Measurements from ENCODE around the gene GJC3. TPM values are rescaled to one million over a fixed set of nuclear protein-coding genes. Genes with fewer than 3 reads are reported as not detected.
"Not testable (repeated sequence)": the region's sequence is repeated elsewhere in the genome, so short reads cannot be mapped to it uniquely, and the experiment has no call there.

Gene GJC3, protein sequence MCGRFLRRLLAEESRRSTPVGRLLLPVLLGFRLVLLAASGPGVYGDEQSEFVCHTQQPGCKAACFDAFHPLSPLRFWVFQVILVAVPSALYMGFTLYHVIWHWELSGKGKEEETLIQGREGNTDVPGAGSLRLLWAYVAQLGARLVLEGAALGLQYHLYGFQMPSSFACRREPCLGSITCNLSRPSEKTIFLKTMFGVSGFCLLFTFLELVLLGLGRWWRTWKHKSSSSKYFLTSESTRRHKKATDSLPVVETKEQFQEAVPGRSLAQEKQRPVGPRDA
- not detected for total RNA-seq
- long read RNA-seq: 0 reads

DNA sequence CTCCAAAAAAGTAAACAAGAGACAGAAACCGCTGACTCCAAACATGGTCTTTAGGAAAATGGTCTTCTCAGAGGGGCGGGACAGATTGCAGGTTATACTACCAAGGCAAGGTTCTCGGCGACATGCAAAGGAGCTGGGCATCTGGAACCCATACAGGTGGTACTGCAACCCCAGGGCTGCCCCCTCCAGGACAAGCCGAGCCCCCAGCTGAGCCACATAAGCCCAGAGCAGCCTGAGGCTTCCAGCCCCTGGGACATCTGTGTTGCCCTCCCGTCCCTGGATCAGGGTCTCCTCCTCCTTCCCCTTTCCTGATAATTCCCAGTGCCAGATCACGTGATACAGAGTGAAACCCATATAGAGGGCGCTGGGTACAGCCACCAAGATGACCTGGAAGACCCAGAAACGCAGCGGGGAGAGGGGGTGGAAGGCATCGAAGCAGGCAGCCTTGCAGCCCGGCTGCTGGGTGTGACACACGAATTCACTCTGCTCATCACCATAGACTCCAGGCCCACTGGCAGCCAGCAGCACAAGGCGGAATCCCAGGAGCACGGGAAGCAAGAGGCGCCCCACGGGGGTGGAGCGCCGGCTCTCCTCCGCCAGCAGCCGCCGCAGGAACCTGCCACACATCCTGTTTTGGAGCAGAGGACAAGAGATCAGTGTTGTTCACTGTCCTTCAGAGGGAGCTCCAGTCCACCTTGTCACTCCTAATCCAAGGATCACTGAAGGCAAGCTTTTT, at the start of gene GJC3:
GJC3 (minus strand) TSS at position 627 of the 736 bp plus-strand sequence; CDS start at position 627, 0 bp downstream.
- DNase-seq (ENCODE audit: low spot score): peak; percentile 82
- intact Hi-C loops (cut with DNase I): no loop called here

DNA sequence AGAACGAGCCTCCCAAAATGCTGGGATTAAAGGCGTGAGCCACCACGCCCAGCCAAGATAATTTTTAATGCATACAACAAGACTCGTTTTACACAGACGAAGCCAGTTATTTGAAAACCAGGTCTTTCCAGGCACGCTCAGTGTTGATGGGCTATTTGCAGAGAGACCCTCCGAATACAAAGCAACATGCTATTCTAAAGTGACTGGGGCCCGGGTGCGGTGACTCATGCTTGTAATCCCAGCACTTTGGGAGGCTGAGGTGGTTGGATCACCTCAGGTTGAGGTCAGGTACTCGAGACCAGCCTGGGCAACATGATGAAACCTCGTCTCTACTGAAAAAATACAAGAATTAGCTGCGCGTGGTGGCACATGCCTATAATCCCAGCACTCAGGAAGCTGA, 47.2 kb upstream of the GJC3 start:
- DNase-seq (ENCODE audit: low spot score): no peak
- intact Hi-C loops (cut with DNase I): no loop called here

DNA sequence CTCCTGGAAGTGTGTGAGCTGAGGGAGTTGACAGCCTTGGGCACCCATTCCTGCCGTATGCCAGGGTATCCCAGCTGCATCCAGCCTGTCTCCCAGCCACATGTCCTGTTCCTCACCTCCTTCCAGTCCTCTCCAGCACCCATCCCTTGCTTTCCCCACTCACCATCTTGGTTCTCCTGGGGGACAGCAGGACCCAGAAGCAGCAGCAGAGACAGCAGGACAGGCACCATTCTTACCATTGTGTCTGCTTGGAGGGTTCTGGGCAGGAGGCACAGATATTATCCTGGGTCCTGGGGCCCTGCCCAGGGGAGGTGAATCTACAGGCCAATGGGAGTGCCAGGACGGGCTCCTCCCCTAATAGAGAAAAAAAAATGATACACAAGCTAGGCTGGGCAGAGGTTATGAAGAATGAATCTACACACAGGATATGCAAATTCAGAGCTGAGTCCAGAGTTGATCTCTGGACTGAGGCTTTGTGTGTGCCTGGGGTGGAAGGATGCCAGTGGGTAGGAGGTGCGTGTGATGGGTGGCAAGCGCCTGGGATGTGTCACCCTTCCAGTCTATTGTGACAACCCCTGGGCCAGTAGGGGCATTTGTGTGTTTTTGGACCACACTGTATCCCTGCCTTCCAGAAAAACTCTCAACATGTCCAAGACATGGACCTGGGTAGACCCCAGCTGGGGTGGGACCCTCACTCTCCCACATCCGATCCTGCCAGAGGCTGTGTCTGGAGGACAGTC, 46.5 kb upstream of the GJC3 start, which contains the start of gene AZGP1:
AZGP1 (minus strand) TSS at position 250 of the 740 bp plus-strand sequence; CDS start at position 239, 11 bp downstream.
- peak; percentile 80 for DNase-seq (ENCODE audit: low spot score)
- intact Hi-C loops (cut with DNase I): no loop called here

GRCh38 chr7:99974681-99975080, 45.3 kb upstream of the GJC3 start:
- no peak for DNase-seq (ENCODE audit: low spot score)
- intact Hi-C loops (cut with DNase I): no loop called here

DNA sequence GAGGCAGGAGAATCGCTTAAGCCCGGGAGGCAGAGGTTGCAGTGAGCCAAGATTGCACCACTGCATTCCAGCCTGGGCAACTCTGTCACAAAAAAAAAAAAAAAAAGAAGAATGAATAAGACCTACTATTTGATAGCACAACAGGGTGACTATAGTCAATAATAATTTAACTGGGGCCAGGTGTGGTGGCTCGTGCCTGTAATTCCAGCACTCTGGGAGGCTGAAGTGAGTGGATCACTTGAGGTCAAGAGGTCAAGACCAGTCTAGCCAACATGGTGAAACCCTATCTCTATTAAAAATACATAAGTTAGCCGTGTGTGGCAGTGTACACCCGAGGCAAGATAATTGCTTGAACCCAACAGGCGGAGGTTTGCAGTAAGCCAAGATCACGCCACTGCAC, 44.4 kb upstream of the GJC3 start:
- intact Hi-C loops (cut with DNase I): not testable (repeated sequence)

GRCh38 chr7:99971242-99971641, 41.8 kb upstream of the GJC3 start:
- DNase-seq (ENCODE audit: low spot score): no peak
- intact Hi-C loops (cut with DNase I): no loop called here

More for the DNA sequence above, 44.4 kb upstream of the GJC3 start:
- not testable (repeated sequence) for DNase-seq (ENCODE audit: low spot score)

DNA sequence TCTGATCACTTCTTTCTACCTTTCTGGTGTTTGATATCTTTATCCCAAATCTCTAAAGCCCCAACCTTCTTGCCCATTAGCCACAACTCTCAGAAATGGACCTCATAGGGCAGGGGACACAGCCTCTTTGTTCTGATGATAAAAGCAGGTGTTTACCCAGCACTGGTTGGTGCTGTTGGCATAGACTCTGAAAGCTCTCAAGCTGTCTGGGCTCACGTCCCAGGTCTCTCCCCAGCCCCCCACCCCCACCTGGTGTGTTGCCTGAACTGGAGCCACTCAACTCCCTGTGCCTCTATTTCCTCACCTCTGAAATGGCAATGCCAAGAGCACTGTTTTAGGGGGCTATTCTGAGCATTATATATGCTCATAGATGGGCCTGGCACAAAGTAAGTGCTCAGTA, 40.4 kb upstream of the GJC3 start:
- intact Hi-C loops (cut with DNase I); DNase-seq (ENCODE audit: low spot score): not testable (repeated sequence)

DNA sequence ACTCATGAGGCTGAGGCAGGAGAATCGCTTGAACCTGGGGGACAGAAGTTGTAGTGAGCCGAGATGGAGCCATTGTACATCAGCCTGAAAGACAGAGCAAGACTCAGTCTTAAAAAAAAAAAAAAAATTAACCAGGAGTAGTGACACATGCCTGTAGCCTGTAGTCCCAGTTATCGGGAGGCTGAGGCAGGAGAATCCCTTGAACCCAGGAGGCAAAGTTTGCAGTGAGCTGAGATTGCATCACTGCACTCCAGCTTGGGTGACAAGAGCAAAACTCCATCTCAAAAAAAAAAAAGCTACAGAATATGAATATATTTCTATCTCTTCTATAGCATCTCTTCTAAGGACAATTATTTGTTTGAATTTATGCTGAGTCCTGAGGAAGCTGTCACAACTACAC, 39.9 kb upstream of the GJC3 start:
- DNase-seq (ENCODE audit: low spot score): no peak
- intact Hi-C loops (cut with DNase I): no loop called here

DNA sequence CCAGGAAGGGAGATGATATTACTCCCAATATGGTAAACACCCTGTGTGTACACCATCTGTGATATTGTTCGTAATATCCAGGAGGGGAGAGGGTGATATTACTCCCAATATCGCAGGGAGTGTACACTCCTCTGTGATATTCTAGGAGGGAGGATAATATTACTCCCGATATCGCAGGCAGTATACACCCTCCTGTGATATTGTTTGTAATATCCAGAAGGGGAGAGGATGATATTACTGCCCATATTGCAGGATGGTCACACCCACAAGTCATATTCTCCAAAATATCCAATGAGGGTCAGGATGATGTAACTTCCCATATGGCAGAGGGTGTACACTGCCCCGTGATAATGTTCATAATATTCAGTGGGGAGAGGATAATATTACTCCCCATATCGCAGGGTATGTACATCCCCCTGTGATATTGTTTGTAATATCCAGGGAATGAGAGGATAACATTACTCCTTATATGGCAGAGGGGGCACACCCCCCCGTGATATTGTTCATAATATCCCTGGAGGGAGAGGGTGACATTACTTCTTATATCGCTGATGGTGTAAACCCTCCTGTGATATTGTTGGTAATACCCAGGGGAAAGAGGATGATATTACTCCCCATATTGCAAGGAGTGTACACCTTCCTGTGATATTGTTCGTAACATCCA, 29.3 kb upstream of the GJC3 start:
- no peak for DNase-seq (ENCODE audit: low spot score)
- intact Hi-C loops (cut with DNase I): no loop called here

- no peak for DNase-seq (ENCODE audit: low spot score)
- intact Hi-C loops (cut with DNase I): no loop called here
Observed at GRCh38 chr7:99955247-99955646, 25.8 kb upstream of the GJC3 start.

GRCh38 chr7:99954643-99955042, 25.2 kb upstream of the GJC3 start:
- DNase-seq (ENCODE audit: low spot score); intact Hi-C loops (cut with DNase I): not testable (repeated sequence)

DNA sequence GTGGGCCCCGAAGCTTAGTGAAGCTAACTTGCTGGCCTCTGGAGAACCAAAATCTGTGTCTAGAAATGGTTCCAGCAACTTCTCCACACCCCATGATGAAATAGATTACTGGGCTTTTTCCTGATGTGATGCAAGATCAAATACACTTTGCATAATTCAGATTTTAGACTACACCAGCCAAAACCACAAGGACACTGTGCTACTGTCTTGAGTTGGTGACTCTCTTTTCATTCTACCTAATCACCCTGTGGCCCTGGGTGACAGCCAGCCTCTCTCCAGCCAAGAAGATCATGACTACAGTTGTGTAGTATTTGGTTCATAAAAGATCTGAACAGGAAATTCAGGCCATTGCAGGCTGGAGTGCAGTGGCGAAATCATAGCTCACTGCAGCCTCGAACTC, 24.2 kb upstream of the GJC3 start:
- DNase-seq (ENCODE audit: low spot score): no peak
- intact Hi-C loops (cut with DNase I): no loop called here

DNA sequence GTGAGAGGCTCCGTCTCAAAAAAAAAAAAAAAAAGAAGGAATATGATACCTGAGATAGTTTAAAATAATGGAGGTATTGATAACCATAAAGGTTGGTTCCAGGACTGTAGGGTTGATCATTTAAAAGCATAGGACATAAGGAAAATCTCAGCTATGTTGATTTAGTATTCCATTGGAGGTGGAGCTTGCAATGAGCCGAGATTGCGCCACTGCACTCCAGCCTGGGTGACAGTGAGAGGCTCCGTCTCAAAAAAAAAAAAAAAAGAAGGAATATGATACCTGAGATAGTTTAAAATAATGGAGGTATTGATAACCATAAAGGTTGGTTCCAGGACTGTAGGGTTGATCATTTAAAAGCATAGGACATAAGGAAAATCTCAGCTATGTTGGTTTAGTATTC, 23.2 kb upstream of the GJC3 start:
- intact Hi-C loops (cut with DNase I); DNase-seq (ENCODE audit: low spot score): not testable (repeated sequence)

DNA sequence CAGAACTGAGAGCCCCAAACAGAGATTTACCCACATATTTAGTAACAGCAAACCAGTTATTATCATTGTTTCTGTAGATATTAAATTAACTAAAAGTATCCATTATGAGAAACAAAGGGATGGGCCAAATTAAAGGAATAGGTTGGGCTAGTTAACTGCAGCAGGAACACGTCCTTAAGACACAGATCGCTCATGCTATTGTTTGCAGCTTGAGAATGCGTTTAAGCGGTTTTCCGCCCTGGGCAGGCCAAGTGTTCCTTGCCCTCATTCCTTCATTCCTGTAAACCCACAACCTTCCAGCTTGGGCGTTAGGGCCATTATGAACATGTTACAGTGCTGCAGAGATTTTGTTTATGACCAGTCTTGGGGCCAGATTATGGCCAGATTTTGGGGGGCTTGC, 21.4 kb upstream of the GJC3 start:
- intact Hi-C loops (cut with DNase I): not testable (repeated sequence)

DNA sequence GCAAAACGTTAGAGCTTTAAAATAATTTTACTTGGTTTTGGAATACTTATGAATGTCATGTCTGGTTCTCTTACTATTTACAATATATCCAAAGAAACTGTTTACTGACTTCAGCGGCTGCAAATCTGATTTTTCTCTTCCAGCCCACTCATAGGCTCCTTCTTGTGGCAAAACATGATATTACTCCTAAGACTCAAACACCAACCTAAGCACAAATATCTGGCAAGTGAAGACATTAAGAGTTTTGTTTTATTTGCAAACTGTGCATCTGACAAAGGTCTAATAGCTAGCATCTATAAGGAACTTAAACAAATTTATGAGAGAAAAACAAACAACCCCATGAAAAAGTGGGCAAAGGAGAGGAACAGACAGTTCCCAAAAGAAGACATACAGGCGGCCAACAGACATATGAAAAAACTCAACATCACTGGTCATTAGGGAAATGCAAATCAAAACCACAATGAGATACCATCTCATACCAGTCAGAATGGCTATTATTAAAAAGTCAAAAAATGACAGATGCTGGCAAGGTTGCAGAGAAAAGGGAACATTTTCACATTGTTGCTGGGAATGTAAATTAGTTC, 20.3 kb upstream of the GJC3 start:
- no peak for DNase-seq (ENCODE audit: low spot score)
- intact Hi-C loops (cut with DNase I): no loop called here

More for the DNA sequence above, 21.4 kb upstream of the GJC3 start:
- DNase-seq (ENCODE audit: low spot score): not testable (repeated sequence)

GRCh38 chr7:99947608-99948007, 18.2 kb upstream of the GJC3 start:
- DNase-seq (ENCODE audit: low spot score): no peak
- intact Hi-C loops (cut with DNase I): no loop called here

GRCh38 chr7:99944497-99945070, 15.2 kb upstream of the GJC3 start:
- intact Hi-C loops (cut with DNase I): no loop called here
- DNase-seq (ENCODE audit: low spot score): no peak

- intact Hi-C loops (cut with DNase I): no loop called here
- no peak for DNase-seq (ENCODE audit: low spot score)
Observed at GRCh38 chr7:99943641-99944496, 14.4 kb upstream of the GJC3 start.

Data from cardiac septum (tissue), 1 donor.